ENCODE results near the gene RIN3.

The RIN3 gene

GRCh38 chr14:92499234-92499633 lies 14.3 kb upstream of the RIN3 start:
- H3K4me3 ChIP-seq (ENCODE audit: control insufficient read depth, low read depth, low read length) = no peak overlapping the region
- no peak for DNase-seq (ENCODE audit: low read depth)
- no peak for TF ChIP-seq CTCF (conservative IDR thresholded peaks at IDR 0.05; ENCODE audit: control insufficient read depth, insufficient read depth, low read depth, low read length)

- no peak overlapping the region for H3K4me3 ChIP-seq (ENCODE audit: control insufficient read depth, low read depth, low read length)
- no peak for DNase-seq (ENCODE audit: low read depth)
- no peak for TF ChIP-seq CTCF (conservative IDR thresholded peaks at IDR 0.05; ENCODE audit: control insufficient read depth, insufficient read depth, low read depth, low read length)
These were observed 13.1 kb upstream of the RIN3 start for GRCh38 chr14:92500491-92500941.

- peak; percentile 61 for DNase-seq (ENCODE audit: low read depth)
- TF ChIP-seq CTCF (conservative IDR thresholded peaks at IDR 0.05; ENCODE audit: control insufficient read depth, insufficient read depth, low read depth, low read length) = no peak
- no peak overlapping the region for H3K4me3 ChIP-seq (ENCODE audit: control insufficient read depth, low read depth, low read length)
These were observed 11.7 kb upstream of the RIN3 start for GRCh38 chr14:92501891-92502351.

- TF ChIP-seq CTCF (conservative IDR thresholded peaks at IDR 0.05; ENCODE audit: control insufficient read depth, insufficient read depth, low read depth, low read length) = no peak
- no peak overlapping the region for H3K4me3 ChIP-seq (ENCODE audit: control insufficient read depth, low read depth, low read length)
- DNase-seq (ENCODE audit: low read depth) = no peak
These were observed 10.9 kb upstream of the RIN3 start for GRCh38 chr14:92502541-92503286.

GRCh38 chr14:92503756-92504491 lies 9.7 kb upstream of the RIN3 start:
- DNase-seq (ENCODE audit: low read depth) = peak; percentile 63
- no peak overlapping the region for H3K4me3 ChIP-seq (ENCODE audit: control insufficient read depth, low read depth, low read length)
- no peak for TF ChIP-seq CTCF (conservative IDR thresholded peaks at IDR 0.05; ENCODE audit: control insufficient read depth, insufficient read depth, low read depth, low read length)

- DNase-seq (ENCODE audit: low read depth) = no peak
- TF ChIP-seq CTCF (conservative IDR thresholded peaks at IDR 0.05; ENCODE audit: control insufficient read depth, insufficient read depth, low read depth, low read length) = no peak
- no peak overlapping the region for H3K4me3 ChIP-seq (ENCODE audit: control insufficient read depth, low read depth, low read length)
These were observed 7.8 kb upstream of the RIN3 start for GRCh38 chr14:92505826-92506225.

Data from fibroblast of mammary gland (primary cell).